HG02973 (cell line): Measurements from ENCODE around the gene JAKMIP2.

Experiments used
- ATAC-seq: cut with Tn5 transposase; IDR thresholded peaks from one replicate; pipeline ENCODE4 v1.9.1; 2021; ENCODE audit warnings: moderate library complexity; ENCODE audit not compliant: unreplicated experiment

Gene JAKMIP2

DNA sequence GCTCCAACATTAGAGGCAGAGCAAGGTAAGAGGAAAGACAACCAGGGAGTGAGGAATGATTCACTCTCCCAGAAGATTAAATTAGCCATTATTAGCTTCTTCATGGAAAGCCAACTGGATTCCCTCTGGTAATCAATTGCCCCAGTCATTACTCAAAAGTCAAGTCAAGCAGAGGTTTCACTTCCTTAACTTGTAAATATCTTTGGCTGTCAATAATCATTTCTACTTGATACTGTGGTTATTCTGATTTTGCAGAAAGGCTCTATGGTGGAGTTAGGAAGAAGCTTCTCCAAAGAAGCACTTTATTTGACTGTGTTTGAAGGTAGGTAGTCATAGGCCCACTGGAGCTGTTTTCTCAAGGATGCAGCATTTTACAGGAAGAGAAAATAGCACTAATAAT lies 78.0 kb downstream of the JAKMIP2 start:
- ATAC-seq = no peak

- ATAC-seq = no peak
Measured at GRCh38 chr5:147701468-147701867, 81.1 kb downstream of the JAKMIP2 start.

- ATAC-seq = no peak
Measured at GRCh38 chr5:147699496-147700088, 82.9 kb downstream of the JAKMIP2 start.

- ATAC-seq = no peak
Measured at GRCh38 chr5:147697380-147697779, 85.1 kb downstream of the JAKMIP2 start.

- no peak for ATAC-seq
Measured at GRCh38 chr5:147694772-147695171, 87.8 kb downstream of the JAKMIP2 start.

GRCh38 chr5:147693233-147693632 lies 89.3 kb downstream of the JAKMIP2 start:
- no peak for ATAC-seq

- no peak for ATAC-seq
Measured at GRCh38 chr5:147691130-147691529, 91.4 kb downstream of the JAKMIP2 start.

DNA sequence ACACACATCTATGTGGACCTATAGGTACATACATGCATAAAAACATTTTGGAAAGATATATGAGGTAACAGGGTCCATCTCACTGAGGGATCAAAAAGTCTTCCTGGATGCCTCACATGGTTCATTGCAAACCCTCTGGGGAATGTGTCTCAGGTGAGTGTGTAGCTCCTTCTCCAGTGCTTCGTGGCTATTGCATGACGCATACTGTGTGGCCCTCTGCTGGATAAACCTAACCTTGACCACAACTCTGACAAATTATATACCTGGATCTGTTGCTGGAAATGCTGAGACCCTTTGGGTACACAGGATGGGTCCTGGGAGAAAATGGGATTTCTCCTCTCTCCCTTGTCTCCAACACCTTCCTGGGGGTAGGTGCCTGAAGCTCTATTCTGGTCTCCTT lies 91.9 kb downstream of the JAKMIP2 start:
- no peak for ATAC-seq

DNA sequence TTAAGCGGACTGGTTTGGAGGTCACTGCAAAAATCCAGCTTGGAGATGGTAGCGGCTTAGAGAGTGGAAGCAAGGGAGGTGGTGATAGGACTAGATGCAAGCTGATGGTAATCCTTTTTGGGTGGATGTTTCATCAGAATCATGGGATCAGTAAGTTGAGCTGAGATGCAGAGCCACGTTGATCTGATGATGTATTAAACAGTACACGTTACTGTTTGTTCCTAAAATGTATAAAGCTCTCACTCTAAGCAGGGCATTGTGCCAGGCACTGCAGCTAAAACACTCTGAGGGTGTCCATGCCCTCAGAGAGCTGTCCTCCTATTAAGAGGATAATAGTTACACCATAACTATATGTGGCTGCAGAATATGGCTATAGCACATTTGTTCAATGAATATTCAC lies 93.1 kb downstream of the JAKMIP2 start:
- no peak for ATAC-seq

- no peak for ATAC-seq
Measured at GRCh38 chr5:147688656-147689356, 93.7 kb downstream of the JAKMIP2 start.

GRCh38 chr5:147687118-147687517 lies 95.4 kb downstream of the JAKMIP2 start:
- no peak for ATAC-seq

GRCh38 chr5:147686421-147686820 lies 96.1 kb downstream of the JAKMIP2 start:
- ATAC-seq = no peak

DNA sequence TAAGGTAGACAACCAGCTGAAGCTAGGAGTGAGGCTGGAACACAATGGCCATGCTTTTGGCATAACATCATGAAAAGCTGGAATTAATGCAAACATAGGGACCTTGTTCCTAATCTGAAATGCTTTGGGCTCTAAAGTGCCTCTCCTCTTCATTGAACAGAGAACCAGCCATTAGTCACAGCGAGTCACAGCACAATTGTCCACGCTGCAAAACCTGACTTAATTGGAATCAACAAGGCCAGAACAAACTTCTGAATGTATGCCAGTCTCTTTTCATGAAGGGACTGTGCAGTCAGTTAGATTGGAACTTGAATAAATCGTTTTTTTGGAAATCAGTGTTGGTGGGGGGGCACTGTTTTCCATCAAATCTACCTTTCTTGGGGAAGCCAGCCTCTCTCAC lies 96.5 kb downstream of the JAKMIP2 start:
- ATAC-seq = no peak

GRCh38 chr5:147675168-147675567 lies 107.4 kb downstream of the JAKMIP2 start:
- no peak for ATAC-seq

DNA sequence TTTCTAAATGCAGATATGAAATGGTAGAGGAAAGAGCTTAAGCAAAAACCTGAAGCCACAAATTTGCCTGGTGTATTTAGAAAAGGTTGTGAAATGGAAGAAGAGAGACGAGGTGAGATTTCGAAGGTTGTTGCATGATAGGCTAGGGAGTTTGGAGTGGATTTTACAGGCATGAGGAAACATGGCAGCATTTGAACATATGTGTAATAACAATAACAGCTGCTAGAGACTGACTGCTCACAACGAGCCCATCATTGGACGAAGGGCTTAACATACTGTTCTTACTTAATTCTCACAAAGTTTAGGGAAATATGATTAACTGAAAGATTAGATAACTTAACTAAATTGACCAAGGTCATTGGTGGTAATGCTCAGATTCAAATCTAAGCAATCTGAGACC lies 108.1 kb downstream of the JAKMIP2 start:
- ATAC-seq = no peak

GRCh38 chr5:147673791-147674190 lies 108.7 kb downstream of the JAKMIP2 start:
- no peak for ATAC-seq

DNA sequence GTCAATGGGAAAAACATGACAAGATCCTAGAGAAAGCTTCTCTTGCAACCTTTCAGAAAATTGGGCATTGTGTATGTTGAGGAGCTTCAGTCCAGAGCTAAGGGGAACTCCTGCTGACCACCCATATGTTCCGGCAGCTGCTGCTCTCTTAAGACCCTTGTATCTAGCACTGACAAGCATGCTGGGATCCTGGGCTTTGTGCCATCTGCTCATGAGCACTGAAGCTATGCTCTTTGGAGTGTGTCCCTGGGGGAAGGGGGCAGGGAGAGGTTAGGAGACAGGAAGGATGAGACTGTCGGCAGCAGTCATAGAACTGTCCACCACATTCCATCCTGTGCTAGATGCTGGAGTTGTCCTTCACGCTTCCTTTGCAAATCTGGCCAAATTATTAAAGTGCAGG lies 109.3 kb downstream of the JAKMIP2 start:
- no peak for ATAC-seq

DNA sequence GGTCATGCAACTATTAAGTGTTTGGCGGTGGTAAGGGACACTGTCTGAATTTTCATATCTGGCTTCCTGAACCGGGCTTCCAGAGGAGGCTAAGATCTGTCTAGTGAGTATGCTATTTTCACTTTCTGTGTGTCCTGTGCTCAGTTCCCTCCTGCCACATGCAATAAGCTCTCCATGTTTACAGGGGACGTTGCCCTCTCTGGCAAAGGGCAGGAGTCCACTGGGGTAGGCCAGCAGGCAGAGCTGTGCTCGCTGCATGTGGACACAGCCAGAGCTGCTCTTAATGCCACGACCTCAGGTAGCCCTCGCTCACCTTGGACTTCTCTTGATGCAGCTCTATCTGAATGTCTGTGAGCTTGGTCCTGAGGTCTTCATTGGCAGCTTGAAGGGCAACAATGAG lies 111.2 kb downstream of the JAKMIP2 start:
- no peak for ATAC-seq

GRCh38 chr5:147670815-147671214 lies 111.7 kb downstream of the JAKMIP2 start:
- no peak for ATAC-seq

DNA sequence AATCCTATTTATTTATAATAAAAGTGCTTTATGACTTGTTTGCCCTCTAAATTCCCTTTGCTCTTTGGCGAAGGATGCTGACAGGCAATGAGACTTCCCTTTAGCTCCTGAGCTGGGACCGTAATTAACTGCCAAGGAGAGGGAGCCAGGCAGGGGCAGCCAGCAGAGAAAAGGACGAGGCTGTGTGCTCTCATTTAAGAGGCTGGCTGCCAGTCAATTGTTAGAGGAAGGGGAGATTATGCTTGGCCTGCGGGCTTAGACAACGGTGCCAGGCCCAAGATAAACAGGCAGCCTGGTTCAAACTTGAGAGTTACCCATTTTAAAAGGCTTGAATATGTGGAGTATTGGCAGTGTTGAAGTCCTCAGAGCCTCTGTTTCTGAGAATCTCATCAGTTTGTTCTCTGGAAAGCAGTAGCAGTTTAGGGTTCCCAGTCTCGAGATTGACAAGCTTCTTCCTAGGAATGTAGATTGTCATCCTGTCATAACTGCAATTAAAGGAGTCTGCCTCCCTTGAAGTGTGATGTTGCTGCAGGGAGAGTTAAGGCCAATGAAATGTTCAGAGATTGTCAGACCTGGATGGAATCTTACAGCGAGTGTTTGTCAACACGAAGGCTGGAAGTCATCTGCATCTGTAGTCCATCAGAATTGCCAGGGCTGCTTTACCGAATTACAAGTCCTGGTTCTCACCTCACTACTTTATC lies 113.2 kb downstream of the JAKMIP2 start:
- ATAC-seq = no peak

DNA sequence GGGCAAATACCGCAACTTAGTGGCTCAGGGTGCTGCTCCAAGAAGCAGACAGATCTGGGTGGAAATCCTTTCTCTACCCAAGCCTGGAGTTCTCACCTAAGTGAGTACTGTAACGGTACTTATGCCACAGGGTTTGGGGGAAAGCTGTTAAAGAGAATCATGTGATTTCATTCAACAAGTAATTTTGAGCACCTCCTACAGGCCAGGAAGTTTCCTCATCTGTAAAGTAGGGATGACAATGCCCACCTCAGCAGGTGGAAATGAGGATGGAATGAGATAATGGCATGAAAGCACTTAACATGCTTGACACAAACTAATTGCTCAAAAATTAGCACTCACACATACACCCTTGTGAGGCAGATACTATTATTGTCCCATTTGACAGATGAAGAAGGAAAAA lies 114.1 kb downstream of the JAKMIP2 start:
- no peak for ATAC-seq

DNA sequence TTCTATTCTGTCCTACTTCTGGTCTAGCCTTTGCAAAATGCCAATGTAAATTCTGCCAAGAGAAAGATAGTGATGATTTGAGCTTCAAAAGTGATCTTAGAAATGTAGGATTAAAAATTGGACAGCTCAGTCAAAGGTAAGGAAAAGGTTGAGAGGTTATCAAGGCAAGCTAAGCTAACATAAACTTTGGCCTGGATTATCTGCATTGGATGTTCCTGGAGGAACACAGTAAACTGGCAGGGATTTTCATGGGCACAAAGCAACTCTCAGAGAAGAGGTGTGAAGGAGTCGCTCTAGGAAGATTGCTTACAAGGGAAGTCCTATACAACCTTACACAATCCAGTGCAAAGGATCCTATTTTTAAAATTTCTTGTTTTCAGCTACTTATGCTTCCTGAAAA lies 115.2 kb downstream of the JAKMIP2 start:
- no peak for ATAC-seq
